ENCODE results near the gene PLCE1. TPM values are rescaled to one million over a fixed set of nuclear protein-coding genes. Genes with fewer than 3 reads are reported as not detected.

PLCE1 gene
- total RNA-seq, 1 experiment from 2014 or later = 0.13 TPM

DNA sequence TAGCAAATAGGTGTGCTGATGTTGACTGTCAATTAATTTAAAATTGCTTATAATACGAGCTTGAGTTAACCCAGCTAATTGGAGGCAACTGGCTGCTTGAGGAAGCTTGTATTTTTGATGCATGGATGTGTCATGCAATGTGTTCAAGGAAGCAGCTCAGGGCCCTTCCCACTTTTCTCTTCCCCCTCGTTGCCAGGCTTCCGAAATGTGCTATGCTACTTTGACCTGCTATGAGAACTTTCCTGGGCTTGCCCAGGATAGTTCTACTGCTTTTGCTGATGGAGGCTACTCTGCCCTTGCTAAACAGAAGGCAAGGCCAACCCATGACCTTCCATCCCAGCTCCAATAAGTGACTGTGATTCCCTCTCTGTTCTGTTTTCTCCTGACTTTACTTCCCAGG lies 24.4 kb downstream of the PLCE1 start:
- Histone ChIP-seq H4K20me1 (ENCODE audit: control insufficient read depth, insufficient read depth, insufficient read length) (no peaks in the 10 kb centered on the region), H3K27ac (ENCODE audit: insufficient read length, low read depth, low read length) (no peak overlapping the region), H2BK12ac (ENCODE audit: insufficient read length, low read depth, low read length) (no peak overlapping the region), H3K23me2 (ENCODE audit: insufficient read length, low read depth, low read length, poor library complexity, severe bottlenecking) (no peaks in the 10 kb centered on the region), H3K27me3 (ENCODE audit: insufficient read depth, low read length) (no peaks in the 10 kb centered on the region), H3T11ph (ENCODE audit: low read length) (no peak overlapping the region), H3K4ac (ENCODE audit: low read depth, low read length) (no peak overlapping the region), H2BK15ac (ENCODE audit: low read depth, low read length) (no peak overlapping the region), H4K5ac (ENCODE audit: insufficient read length, low read depth, low read length) (no peak overlapping the region), H3K56ac (ENCODE audit: insufficient read length, low read depth, low read length) (no peak overlapping the region), H3K4me2 (ENCODE audit: insufficient read depth, insufficient read length, low read length) (no peak overlapping the region), H3K9me3 (ENCODE audit: control insufficient read depth, low read depth, low read length) (no peaks in the 10 kb centered on the region), H3K18ac (ENCODE audit: insufficient read length, low read depth, low read length) (no peak overlapping the region), H4K8ac (replicated peaks; ENCODE audit: insufficient read length, low read depth, low read length) (no peak overlapping the region), H3K79me1 (ENCODE audit: insufficient read depth, low read depth, low read length, poor library complexity, severe bottlenecking) (no peaks in the 10 kb centered on the region), H2AK5ac (ENCODE audit: insufficient read length, low read length) (no peak overlapping the region), H3K14ac (ENCODE audit: insufficient read depth, low read length) (no peak overlapping the region), H2BK20ac (ENCODE audit: low read depth, low read length, poor library complexity, severe bottlenecking) (no peak overlapping the region), H3K9ac (ENCODE audit: extremely low read depth, insufficient read length, low read length) (no peak overlapping the region), H3K79me2 (ENCODE audit: insufficient read depth, low read length) (no peaks in the 10 kb centered on the region), H4K91ac (ENCODE audit: insufficient read length, low read depth, low read length) (no peak overlapping the region), H2BK120ac (ENCODE audit: low read depth, low read length, poor library complexity, severe bottlenecking) (no peak overlapping the region), H2BK5ac (ENCODE audit: insufficient read length, low read length) (no peak overlapping the region), H3K23ac (ENCODE audit: insufficient read length, low read depth, low read length) (no peak overlapping the region), H2AFZ (ENCODE audit: low read length) (no peak overlapping the region), H3K4me1 (ENCODE audit: insufficient read depth, low read length) (no peaks in the 10 kb centered on the region; the same call in 1 of the 2 replicates)
- Mint-ChIP-seq H3K4me3 (no peak overlapping the region), H3K9me3 (no peaks in the 10 kb centered on the region), H3K4me1 (peaks cover 5 to 6% of the 10 kb centered on the region in 2 experiments), H3K36me3 (ENCODE audit: insufficient read depth in 1 of 3, low read depth in 3 of 3) (no peaks in the 10 kb centered on the region), H3K27ac (no peak overlapping the region), H3K27me3 (ENCODE audit: low read depth) (peaks cover 2% of the 10 kb centered on the region)
- no CpG with 5 or more reads among the region's 3 CpGs for WGBS (ENCODE audit: extremely low coverage, insufficient read length, low lambda C conversion rate)
- DNase-seq = no peak
- TF ChIP-seq, protein P1, sequence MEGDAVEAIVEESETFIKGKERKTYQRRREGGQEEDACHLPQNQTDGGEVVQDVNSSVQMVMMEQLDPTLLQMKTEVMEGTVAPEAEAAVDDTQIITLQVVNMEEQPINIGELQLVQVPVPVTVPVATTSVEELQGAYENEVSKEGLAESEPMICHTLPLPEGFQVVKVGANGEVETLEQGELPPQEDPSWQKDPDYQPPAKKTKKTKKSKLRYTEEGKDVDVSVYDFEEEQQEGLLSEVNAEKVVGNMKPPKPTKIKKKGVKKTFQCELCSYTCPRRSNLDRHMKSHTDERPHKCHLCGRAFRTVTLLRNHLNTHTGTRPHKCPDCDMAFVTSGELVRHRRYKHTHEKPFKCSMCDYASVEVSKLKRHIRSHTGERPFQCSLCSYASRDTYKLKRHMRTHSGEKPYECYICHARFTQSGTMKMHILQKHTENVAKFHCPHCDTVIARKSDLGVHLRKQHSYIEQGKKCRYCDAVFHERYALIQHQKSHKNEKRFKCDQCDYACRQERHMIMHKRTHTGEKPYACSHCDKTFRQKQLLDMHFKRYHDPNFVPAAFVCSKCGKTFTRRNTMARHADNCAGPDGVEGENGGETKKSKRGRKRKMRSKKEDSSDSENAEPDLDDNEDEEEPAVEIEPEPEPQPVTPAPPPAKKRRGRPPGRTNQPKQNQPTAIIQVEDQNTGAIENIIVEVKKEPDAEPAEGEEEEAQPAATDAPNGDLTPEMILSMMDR (conservative IDR thresholded peaks at IDR 0.05) = no peak

All from H9 (cell line).